Measurements from ENCODE around the gene FAM216B.

FAM216B gene

DNA sequence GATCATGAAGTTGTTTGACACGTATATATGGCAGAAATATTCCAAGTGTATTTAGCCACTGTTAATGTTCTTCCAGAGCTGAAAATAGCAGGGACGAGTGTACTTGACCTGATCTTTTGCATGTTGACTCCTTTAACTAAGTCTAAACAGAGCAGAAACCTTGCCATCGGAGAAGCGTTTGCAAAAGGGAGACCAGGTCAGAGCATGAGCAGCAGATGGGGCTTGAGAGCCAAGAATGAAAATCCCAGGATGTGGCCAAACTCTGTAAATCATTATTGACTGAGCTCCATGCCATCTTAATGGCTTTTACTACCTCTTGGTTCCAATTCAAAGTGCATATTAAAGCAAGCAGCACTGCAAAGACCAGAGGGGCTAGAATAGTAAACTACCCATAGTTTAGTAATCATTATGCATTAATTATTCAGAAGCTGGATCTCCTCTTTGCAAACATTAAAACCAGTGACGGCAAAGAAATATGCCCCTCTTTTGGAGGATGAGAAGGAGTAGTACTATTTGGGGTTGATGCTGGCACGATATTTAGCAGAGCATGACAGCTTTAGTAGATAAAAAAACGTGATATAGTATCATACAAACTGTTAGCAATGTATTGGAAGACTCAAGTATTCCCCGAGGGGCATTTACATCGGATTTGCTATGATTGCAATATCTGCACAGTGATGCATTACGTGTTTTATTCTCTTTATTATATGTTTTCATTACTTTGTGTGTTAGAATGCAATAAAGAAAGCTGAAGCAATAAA, 55.7 kb downstream of the FAM216B start:
- no peak for DNase-seq

Measured in NCI-H2081 treated with DMSO at 0.1 percent for 48 hours (cell line).